ENCODE data around the gene FFAR4.

FFAR4 gene

DNA sequence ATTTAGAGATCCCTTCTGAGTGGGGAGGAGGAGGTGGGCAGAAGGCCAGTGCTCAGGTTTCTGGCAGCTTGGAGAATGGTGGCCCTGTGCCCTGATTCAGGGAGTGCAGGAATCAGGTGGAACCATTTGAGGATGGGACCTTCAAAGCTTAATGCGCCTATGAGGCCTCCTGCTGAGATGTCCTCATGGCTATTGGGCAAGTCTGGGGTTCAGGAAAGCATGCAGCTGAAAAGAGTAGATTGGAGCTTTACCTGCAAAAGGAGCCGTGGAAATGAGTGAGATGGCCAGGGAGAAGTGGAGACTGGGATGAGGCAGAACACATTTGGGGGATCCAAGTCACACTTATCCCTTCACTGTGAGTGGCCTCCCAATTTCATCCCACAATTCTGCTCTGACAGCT, 6.1 kb downstream of the FFAR4 start:
- no peak for FAIRE-seq

DNA sequence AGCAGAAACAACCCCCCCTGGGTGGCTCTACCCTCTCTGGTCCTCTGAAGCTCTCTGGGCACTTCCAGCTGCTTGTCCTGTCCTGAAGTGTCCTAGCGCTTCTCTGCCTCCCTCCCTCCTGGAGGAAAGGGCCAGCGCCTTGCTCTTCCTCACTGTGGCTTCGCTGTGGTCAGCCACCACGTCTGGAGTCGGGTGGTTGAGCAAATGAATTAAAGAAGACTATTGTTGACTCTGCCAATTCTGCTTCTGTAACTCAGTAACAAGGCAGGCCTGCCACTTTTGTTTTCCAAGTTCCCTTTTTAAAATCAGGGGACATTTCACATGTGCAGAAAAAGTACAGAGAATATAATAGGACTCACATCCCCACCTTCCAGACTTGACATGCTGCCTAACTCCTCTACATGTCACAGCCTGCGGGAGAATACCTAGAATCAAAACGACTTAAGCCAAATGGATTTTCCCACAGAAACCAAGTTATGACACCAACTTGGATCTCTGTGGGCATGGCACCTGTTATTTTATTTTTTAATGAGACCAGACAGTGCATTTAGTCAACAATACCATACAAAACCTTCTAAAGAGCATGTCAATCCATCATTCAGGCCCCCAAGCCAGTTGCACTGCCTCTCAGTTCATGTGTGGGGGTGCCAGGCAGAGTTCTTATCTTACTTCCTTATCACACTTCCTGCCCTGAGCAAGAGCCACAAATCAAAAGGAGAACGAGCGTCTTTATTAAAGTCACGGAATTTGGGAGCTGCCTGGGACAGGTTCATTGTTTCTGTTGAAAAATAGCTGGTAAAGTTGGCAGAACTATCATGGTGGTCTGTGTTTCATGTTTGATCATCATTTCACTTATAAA, 6.8 kb downstream of the FFAR4 start:
- FAIRE-seq: no peak
- no peak for DNase-seq (ENCODE audit: low spot score)

More for the DNA sequence above, 6.1 kb downstream of the FFAR4 start:
- no peak for DNase-seq (ENCODE audit: low spot score)

DNA sequence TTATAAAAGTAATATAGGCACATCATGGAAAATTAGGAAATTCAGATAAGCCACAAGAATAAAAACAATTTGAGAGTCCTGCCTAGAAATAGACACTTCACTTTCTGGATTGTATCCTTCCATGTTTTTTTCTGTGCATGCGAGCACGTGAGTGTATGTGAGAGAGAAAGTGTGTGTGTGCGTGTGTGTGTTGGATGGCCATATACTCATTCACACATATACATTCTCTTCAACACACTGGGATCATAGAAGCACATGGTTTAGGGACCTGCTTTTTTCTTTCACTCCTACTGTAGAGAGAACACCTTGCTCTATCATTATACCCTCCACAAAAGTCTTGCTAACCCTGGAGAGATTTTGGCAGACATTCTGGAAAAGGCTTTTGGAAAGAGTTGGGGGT, 7.5 kb downstream of the FFAR4 start:
- no peak for DNase-seq (ENCODE audit: low spot score)
- no peak for FAIRE-seq

DNA sequence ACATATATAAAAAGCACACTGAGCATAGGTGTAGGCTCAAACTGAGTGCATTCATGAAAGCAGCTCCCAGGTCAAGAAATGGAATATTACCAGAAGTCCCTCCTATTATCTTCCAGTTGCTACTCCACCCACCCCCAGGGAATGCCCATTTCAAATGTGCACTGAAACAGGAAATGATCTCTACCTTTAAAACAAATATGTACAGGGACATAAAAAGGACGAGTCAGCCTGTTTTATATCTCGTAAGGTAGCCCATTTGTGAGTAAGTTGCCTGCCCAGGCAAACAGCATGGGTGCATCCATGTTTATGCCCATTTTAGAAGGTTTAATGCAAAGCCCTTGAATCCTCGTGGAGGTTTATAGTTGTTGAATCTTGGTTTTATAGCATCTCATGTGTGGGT, 10.4 kb downstream of the FFAR4 start:
- no peak for DNase-seq (ENCODE audit: low spot score)
- no peak for FAIRE-seq

DNA sequence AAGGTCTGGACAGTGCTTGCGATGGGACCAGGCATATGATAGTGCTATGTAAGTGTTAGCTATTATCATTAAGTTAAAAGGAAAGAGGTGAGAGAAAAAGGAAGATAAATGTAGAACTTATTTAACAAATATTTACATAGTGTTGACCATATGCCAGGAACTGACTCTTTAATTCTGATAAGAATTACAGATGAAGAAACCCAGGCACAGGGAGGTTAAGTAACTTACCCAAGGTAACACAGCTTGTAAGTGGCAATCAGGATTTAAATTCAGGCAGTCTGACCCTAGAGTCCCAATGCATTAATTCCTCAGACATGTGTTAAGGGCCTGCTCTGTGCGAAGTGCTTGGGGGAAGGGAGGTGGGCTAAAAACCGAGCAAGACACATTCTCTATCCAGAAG, 11.1 kb downstream of the FFAR4 start:
- FAIRE-seq (no peak), DNase-seq (ENCODE audit: low spot score) (no peak)

DNA sequence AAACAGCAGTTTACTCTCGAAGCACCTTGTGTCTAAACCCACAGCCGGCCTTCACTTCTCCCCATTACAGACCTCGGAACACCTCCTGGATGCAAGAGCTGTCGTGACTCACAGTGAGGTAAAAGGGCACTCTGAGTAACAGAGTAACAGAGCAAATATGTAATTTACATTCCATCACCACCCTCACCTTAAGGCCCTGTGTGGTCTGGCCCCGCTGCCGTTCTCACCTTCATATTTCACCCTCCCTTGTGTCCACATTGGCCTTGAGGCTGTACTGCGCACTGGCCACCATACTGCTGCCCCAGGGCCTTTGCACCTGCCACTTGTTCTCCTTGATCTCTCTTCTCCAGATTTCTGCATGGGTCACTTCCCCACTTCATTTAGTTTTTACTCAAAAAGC, 12.6 kb downstream of the FFAR4 start:
- no peak for FAIRE-seq

DNA sequence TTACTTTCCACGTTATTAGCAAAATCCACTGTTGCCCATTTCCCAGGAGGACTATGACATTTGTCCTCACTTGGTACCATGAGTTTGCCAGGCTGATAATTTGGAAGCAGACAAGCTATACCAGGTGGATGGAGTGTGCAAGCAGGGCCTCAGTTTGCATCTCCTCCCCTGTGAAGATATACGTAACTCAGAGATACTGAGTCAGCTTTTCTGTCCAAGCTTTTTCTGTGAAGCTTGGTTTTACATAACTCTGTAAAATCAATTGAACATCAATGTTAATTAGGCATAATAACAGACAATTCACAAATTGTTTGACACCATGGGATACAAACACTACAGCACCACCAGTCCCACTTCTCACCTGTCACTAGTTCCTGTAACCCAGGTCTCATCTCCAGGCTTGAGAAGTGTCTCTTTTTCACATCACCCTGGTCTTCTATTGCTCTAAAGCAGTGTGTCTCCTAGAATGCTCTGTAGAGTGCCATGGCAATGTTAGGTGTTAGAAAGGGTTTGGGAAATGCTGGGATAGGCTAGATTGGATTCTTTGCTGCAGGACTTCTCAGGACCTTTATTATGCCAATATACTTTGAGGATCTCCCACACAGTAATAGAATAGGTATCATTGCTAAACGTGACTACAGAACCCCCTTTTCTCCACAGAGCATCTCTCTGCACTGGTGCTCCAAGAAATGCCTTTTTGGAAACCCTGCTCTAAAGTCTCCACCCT, 13.7 kb downstream of the FFAR4 start:
- no peak for FAIRE-seq

More for the DNA sequence above, 12.6 kb downstream of the FFAR4 start:
- DNase-seq (ENCODE audit: low spot score): peak; percentile 41

DNA sequence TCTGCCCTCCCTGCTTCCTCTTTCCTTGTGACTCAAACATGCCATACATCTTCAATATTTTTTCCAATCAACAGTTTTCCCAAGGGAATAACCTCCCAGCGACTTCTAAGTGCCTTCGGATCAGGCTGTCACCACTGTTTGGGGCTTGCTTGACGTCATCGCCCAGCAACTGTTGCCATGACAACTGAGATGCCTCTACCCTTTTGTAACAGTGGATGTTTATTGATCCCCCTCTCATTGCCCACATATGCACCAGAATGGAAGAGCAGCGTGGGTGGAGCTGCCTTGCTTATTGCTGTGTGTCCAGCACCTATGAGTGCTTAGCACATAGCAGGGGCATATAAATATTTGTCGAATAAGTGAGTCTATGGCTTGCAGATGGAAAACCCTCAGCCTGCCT, 14.4 kb downstream of the FFAR4 start:
- FAIRE-seq: no peak

More for the DNA sequence above, 13.7 kb downstream of the FFAR4 start:
- DNase-seq (ENCODE audit: low spot score): no peak

DNA sequence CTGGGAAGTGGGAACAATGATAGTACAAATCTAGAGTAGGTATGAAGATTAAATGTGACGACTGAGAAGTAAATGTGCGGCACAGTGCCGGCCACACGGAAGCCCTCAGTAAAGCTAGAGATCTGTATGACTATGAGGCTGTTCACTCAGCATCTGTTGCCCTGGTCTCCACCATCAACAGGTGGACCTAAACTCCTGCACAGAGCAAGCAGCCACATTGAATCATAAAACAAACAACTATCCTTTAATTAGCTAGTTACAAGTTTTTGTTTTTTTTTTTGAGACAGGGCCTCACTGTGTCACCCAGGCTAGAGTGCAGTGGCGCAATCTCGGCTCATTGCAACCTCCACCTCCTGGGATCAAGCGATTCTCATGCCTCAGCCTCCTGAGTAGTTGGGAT, 18.0 kb downstream of the FFAR4 start:
- FAIRE-seq: no peak

More for the DNA sequence above, 14.4 kb downstream of the FFAR4 start:
- no peak for DNase-seq (ENCODE audit: low spot score)

DNA sequence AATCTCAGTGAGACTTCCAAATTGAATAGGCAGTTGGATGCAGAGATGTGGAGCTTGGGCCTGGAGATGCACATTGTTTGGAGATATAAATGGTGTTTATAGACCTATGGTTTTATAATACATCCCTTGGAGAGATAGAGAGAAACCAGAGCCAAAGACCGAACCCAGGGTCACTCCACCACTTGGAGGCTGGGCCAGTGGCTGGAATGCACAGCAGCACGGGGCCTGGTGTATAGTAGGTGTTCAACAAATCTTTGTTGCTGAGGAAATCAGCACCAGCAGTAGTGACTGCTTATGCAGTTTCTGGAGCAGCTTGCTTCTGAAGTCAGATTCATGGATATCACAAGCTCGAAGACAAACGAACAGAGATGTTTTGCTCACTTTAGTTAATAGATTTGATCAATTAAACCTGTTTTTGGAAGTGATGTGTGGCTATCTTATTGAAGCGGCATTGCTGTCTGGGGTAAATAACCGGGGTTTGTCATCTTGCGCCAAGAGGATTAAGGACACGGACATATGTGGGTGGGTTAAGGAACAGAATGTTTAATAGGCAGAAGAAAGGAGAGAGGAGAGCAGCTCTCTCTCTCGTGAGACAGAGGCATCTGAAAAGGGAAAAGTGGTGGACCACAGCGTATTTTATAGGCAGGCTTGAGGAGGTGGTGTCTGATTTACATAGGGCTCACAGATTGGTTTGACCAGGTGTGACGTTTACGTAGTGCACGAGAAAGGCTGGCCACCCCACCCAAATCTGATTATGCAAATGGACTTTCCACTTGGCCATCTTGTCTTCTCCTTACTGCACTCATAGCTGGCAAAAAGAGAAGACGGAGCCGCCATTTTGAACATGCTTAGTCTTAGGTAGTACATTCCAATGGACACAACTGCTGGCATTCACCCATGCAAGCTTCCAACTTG, 23.4 kb downstream of the FFAR4 start:
- DNase-seq (ENCODE audit: low spot score): no peak
- no peak for FAIRE-seq

More for the DNA sequence above, 18.0 kb downstream of the FFAR4 start:
- DNase-seq (ENCODE audit: low spot score): no peak

DNA sequence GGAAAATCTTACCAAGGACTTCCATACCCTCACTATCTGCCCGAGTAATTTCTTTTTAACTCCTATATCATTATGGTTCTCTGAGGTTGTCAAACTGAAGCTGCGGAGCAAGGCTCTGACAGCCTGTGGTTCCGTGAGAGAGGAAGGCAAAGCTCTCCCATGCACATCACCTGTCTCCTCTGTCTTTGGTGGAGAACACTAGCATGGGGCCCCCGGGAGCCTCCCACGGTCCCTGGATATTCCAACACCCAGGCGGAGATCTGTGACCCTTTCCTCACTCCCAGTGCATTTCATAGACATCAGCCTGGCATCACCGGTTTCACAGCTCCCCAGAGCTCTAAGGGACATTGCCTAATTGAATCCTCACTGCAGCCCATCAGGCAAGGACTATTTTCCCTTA, 24.2 kb downstream of the FFAR4 start:
- FAIRE-seq: no peak
- DNase-seq (ENCODE audit: low spot score): no peak

DNA sequence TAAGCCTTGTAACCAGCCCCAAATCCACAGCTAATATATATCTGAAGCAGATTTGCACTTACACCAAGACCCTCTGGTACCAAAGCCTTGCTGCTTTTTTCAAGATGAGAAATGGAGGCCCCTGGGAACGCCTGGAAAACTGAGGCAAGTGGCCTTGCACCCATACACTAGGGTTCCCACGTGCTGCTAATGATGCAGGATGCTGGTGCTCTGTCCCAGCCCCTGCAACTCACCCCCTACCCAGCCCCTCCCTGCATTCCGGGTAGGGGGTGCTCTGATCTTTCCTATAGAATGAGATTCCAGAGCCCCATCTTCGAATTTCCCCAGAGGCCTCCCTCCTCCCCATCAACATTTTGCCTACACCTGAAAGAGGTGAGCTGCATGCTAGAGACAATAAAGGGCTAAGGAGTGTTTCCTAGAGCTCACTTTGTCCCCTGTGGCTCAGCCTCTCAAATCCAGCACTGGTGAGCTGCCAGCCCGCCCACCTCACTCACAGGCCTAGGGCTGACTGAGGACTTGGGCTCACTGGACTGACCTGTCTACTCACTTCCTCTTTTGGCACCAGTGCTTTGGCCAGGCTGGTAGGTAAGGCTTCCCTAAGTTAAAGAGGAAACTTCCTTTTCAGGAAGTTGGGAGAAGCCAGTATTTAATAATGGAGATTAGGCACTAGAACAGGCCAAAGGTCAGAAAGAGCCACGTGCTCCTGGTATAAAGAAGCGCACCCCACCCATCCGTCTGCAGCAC, 24.8 kb downstream of the FFAR4 start:
- DNase-seq (ENCODE audit: low spot score): no peak
- no peak for FAIRE-seq

DNA sequence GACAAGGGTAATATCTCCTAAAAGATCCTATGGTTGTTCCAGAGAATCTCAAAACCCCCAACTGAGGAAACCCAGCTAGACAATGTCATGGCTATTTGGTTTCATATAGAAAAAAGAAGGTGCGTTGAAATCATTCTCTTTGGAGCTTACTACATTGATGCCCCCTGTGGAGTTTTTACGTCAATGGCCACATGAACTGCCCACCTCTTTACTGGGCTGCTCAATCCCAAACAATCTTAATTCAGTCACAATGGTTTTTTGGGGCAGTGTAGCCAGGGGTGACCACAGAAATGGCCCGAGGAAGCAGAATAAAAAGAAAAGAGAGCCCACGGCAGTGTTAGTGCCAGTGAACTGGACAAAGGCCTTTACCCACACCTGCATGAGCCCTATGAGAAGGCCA, 26.8 kb downstream of the FFAR4 start:
- DNase-seq (ENCODE audit: low spot score): no peak
- no peak for FAIRE-seq

DNA sequence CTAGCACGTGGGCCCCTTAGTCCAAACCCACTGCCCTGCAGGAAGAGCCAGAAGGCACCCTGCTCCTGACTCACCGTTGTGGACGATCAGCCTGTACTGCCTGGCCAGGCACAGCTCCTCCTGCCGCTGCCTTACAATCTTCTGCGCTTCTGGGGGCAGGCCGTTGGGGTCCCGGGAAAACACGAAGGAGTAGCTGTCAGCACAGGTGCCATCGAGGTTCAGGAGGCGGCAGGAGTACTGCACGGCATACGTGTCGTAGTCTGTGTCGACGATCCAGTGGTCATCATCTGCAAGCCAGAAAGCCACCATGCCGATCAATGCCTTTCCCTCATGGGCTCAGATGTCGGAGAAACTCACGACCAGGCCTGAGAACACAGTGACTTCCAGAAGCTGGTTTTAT, 27.3 kb downstream of the FFAR4 start:
- DNase-seq (ENCODE audit: low spot score) (no peak), FAIRE-seq (no peak)

DNA sequence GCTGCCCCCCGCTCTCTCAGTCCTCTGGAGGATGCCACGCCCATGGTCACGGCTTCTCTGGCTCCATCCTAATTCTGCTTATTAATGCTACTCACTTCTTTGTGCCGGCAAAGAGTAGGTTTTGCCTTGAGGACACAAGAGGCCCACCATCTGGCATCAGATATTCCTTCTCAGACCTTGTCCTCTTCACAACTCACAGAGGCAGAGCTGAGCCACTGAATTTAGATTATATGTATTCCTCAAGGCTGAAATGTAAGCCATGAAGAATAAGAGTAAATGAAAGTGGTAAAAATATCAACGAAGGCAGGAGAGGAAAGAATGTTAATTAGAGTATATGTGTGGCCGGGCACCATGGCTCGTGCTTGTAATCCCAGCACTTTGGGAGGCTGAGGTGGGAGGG, 28.1 kb downstream of the FFAR4 start:
- FAIRE-seq (no peak), DNase-seq (ENCODE audit: low spot score) (no peak)

DNA sequence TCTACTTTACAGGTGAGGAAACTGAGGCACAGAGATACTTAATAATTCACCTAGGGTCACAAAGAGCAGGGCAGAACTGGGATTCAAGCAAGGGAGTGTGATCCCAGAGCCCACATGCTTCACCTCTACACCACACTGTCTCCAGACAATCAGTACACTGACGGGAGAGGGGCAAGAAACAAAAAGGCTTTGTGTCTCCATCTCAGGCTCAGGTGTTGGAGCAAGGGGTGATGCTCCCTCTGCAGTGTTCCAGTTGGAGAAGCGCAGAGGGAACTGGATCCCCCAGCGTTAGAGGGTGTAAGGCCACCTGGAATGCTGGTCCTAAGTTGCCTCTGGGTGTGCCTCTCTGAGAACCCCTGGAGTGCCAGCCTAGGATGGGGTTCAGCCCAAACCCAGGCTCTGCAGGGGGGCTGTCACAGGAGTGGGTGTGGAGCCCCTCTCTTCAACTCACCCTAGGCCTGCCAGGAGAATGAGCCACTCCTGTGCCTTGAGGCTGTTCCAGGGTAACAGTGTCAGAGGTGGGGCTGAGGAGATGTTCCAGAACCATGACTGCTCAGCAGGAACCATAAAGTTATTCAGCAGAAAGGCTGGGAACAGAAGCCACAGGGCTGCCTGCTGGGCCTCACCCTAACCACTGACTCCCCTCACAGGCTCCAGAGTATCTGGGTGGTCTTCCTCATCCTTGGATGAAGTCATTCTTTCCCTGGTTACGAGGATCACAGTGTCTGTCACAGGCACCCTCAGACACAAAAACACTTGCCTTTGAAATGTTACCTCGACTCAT, 29.1 kb downstream of the FFAR4 start:
- FAIRE-seq (no peak), DNase-seq (ENCODE audit: low spot score) (no peak)

DNA sequence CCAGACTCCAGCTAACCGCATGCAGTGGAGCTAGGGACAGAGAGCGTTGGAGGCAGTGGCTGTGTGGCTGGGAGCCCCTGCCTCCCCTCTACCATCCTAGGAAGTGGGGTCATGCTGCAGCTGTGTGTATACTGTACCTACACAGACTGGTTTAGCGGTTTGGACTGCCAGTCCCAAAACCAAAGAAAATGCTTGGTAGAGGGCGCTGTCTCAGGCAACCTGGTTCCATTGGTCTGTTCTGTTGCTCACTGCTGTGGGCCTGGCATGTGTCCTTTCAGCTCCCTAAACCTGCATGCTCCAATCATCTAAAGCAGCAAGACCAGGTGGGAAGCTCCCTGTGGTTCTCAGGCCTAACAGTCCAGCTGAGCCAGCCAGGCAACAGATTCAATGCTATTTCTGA, 30.1 kb downstream of the FFAR4 start:
- no peak for DNase-seq (ENCODE audit: low spot score)
- FAIRE-seq: no peak

DNA sequence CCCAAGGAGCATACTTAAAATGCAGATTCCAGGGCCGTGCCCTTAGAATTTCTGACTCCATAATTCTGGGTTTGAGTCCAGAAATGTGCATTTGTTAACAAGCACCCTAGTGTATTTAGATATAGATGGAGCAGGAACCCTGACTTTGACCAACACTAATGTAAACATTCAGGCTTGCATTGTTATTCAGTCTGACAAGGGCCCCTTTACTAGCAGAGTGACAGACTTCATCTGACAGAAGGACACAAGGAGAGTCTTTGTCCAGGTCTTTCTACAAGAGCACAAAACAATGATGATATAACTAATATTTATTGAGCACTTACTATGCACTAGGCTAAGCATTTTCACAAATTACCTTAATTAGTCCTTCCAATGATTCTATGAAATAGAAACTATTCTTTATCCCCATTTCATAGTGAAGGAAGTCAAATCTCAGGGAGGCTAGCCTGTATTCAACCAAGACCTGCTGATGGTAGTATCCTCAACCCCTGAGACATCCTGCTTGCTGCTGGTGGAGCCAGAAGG, 30.7 kb downstream of the FFAR4 start:
- DNase-seq (ENCODE audit: low spot score) (no peak), FAIRE-seq (no peak)

DNA sequence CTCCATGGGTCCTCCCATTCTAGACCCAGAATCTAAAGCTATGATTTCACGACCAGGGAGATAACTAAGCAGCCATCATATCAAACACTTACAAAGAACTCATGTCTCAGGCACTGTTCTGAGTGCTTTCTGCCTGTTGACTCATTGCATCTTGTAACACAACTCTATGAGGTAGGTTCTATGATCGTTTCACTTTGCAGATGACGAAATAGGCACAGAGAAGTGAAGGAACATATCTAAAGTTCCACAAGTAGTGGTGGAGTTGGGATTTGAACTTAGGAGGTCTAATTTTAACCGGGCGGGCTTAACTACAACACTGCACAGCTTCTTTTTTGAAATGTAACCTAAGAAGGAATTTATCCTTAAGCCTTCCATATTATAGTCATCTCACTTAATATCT, 31.7 kb downstream of the FFAR4 start:
- no peak for FAIRE-seq
- DNase-seq (ENCODE audit: low spot score): no peak

DNA sequence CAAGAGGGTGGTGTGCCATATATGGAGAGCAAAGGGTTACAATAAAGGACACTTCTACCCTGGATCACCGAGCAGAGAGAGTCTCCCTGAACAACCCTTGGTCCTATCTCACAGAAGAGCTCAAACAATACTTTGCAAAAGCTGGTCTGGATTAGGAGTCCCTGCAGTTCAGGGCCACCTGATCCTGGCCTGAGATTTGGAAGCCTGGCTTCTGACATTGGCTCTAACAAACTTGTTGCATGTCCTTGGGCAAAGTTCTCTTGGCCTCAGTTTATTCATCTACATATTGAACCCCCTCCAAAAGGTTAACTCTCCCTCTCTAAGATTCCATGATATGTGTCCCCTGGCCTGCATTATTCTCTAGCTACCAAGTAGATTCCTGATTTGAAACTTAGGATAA, 32.9 kb downstream of the FFAR4 start:
- FAIRE-seq (no peak), DNase-seq (ENCODE audit: low spot score) (no peak)

Measured in RCC 7860 (cell line).